ENCODE measurements around the gene SEPHS2. TPM values are rescaled to one million over a fixed set of nuclear protein-coding genes. Genes with fewer than 3 reads are reported as not detected.

Gene SEPHS2
- total RNA-seq, 1 donor from 2014 or later: 43.1 TPM

DNA sequence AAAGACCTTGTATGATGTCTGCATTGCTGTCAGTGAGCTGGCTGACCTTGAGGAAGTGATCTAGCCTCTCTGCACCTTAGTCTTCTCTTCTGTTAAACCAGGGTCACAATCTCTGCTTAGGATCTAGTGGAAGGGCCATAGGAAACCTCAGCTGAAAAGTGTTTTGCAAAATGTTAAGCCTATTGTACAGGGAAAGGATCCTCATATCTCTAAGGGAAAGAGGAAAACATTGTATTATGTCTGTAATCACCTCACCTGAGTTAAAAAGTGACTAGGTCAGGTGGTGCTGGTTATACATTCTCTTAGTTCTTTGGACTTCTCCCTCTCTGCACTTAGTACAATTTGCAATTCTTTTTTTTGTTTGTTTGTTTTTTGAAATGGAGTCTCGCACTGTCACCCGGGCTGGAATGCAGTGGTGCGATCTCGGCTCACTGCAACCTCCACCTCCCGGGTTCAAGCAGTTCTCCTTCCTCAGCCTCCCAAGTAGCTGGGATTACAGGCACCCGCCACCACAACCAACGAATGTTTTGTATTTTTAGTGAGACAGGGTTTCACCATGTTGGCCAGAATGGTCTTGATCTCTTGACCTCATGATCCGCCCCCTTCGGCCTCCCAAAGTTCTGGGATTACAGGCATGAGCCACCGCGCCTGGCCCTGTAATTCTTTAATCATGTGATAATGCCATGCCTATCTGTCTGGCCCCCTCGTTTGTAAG lies 2.0 kb upstream of the SEPHS2 start:
- Mint-ChIP-seq H3K4me3 (ENCODE audit: unreplicated experiment) (no peak overlapping the region), H3K9me3 (ENCODE audit: unreplicated experiment) (no peaks in the 10 kb centered on the region), H3K27me3 (ENCODE audit: unreplicated experiment) (peaks cover 8% of the 10 kb centered on the region), H3K36me3 (ENCODE audit: low read depth, unreplicated experiment) (peaks cover 10% of the 10 kb centered on the region), H3K27ac (ENCODE audit: unreplicated experiment) (no peak overlapping the region), H3K4me1 (ENCODE audit: unreplicated experiment) (peaks cover 18% of the 10 kb centered on the region)
- no peak for DNase-seq (ENCODE audit: low spot score)
- no peak for TF ChIP-seq CTCF (IDR thresholded peaks at IDR 0.05; ENCODE audit: unreplicated experiment)

DNA sequence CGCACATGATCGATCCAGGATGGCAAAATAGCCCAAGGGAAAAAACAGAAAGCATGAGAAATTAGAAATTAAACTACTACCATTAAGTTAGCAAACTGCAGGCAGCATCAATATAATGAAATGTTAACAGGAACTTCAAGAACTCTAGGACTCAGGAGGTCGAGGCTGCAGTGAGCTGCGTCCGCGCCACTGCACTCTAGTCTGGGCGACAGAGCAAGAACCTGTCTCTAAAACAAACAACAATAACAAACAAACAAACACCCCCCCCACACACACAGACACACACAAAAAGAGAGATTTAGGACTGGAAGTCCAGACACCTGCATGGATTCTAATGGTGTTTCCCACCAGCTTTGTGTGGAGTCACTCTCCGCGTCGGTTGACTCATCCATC lies 525 bp upstream of the SEPHS2 start:
- no peak for DNase-seq (ENCODE audit: low spot score)
- H3K27ac Mint-ChIP-seq (ENCODE audit: unreplicated experiment): peak overlapping the region; percentile 81
- H3K4me3 Mint-ChIP-seq (ENCODE audit: unreplicated experiment): peak overlapping the region; percentile 92
- peaks cover 8% of the 10 kb centered on the region for H3K27me3 Mint-ChIP-seq (ENCODE audit: unreplicated experiment)
- H3K9me3 Mint-ChIP-seq (ENCODE audit: unreplicated experiment): no peaks in the 10 kb centered on the region
- peaks cover 10% of the 10 kb centered on the region for H3K36me3 Mint-ChIP-seq (ENCODE audit: low read depth, unreplicated experiment)
- peaks cover 18% of the 10 kb centered on the region for H3K4me1 Mint-ChIP-seq (ENCODE audit: unreplicated experiment)
- no peak for TF ChIP-seq CTCF (IDR thresholded peaks at IDR 0.05; ENCODE audit: unreplicated experiment)

- H3K27ac Mint-ChIP-seq (ENCODE audit: unreplicated experiment): peak overlapping the region; percentile 83
- H3K4me3 Mint-ChIP-seq (ENCODE audit: unreplicated experiment): peak overlapping the region; percentile 86
- H3K9me3 Mint-ChIP-seq (ENCODE audit: unreplicated experiment): no peaks in the 10 kb centered on the region
- peaks cover 8% of the 10 kb centered on the region for H3K27me3 Mint-ChIP-seq (ENCODE audit: unreplicated experiment)
- H3K4me1 Mint-ChIP-seq (ENCODE audit: unreplicated experiment): peaks cover 18% of the 10 kb centered on the region
- H3K36me3 Mint-ChIP-seq (ENCODE audit: low read depth, unreplicated experiment): peaks cover 10% of the 10 kb centered on the region
- no peak for DNase-seq (ENCODE audit: low spot score)
- no peak for TF ChIP-seq CTCF (IDR thresholded peaks at IDR 0.05; ENCODE audit: unreplicated experiment)
Observed at GRCh38 chr16:30445149-30445407, 596 bp downstream of the SEPHS2 start.

- Mint-ChIP-seq H3K4me3 (ENCODE audit: unreplicated experiment) (peak overlapping the region; percentile 86), H3K9me3 (ENCODE audit: unreplicated experiment) (no peaks in the 10 kb centered on the region), H3K4me1 (ENCODE audit: unreplicated experiment) (peaks cover 18% of the 10 kb centered on the region), H3K36me3 (ENCODE audit: low read depth, unreplicated experiment) (peaks cover 10% of the 10 kb centered on the region), H3K27ac (ENCODE audit: unreplicated experiment) (peak overlapping the region; percentile 83), H3K27me3 (ENCODE audit: unreplicated experiment) (peaks cover 8% of the 10 kb centered on the region)
- DNase-seq (ENCODE audit: low spot score): no peak
- no peak for TF ChIP-seq CTCF (IDR thresholded peaks at IDR 0.05; ENCODE audit: unreplicated experiment)
Observed at GRCh38 chr16:30444231-30445148, 1.2 kb downstream of the SEPHS2 start.

GRCh38 chr16:30443631-30444030 lies 2.0 kb downstream of the SEPHS2 start:
- no peak for DNase-seq (ENCODE audit: low spot score)
- H3K9me3 Mint-ChIP-seq (ENCODE audit: unreplicated experiment): no peaks in the 10 kb centered on the region
- peaks cover 18% of the 10 kb centered on the region for H3K4me1 Mint-ChIP-seq (ENCODE audit: unreplicated experiment)
- H3K27me3 Mint-ChIP-seq (ENCODE audit: unreplicated experiment): peaks cover 8% of the 10 kb centered on the region
- H3K36me3 Mint-ChIP-seq (ENCODE audit: low read depth, unreplicated experiment): peaks cover 10% of the 10 kb centered on the region
- peak overlapping the region; percentile 24 for H3K27ac Mint-ChIP-seq (ENCODE audit: unreplicated experiment)
- no peak for TF ChIP-seq CTCF (IDR thresholded peaks at IDR 0.05; ENCODE audit: unreplicated experiment)
- H3K4me3 Mint-ChIP-seq (ENCODE audit: unreplicated experiment): peak overlapping the region; percentile 86
